Calu3 (cell line): ENCODE results near the gene TTC28. TPM values are rescaled to one million over a fixed set of nuclear protein-coding genes. Genes with fewer than 3 reads are reported as not detected.
"Not testable (repeated sequence)": the region's sequence is repeated elsewhere in the genome, so short reads cannot be mapped to it uniquely, and the experiment has no call there.

Experiments used
- BruUV-seq: library from RNA; stranded (reverse); fragments of 400-500 nt; replicated peaks from 2 replicates; lab custom pipeline; 2021; lab: Mats Ljungman, UMichigan
- CTCF ChIA-PET: fragments of 300-600 bp; sonication (Branson Sonifier 250); formaldehyde crosslinking; loops from one replicate; lab custom pipeline; 2022; ENCODE audit warnings: antibody characterized with exemption; lab: Charles Lee
- DNase-seq: peaks from one replicate; pipeline ENCODE4 v3.0.0; 2022
- H3K27ac Mint-ChIP-seq: one replicate; pipeline ENCODE4 v1.8.0; 2022; ENCODE audit warnings: mixed read lengths; ENCODE audit not compliant: unreplicated experiment
- H3K27me3 Mint-ChIP-seq: one replicate; pipeline ENCODE4 v1.8.0; 2022; ENCODE audit warnings: mixed read lengths; ENCODE audit not compliant: unreplicated experiment
- H3K36me3 Mint-ChIP-seq: one replicate; pipeline ENCODE4 v1.8.0; 2022; ENCODE audit warnings: mild to moderate bottlenecking, moderate library complexity, mixed read lengths; ENCODE audit not compliant: insufficient read depth, unreplicated experiment
- H3K4me1 Mint-ChIP-seq: one replicate; pipeline ENCODE4 v1.8.0; 2022; ENCODE audit warnings: mild to moderate bottlenecking, low read depth, mixed read lengths; ENCODE audit not compliant: unreplicated experiment
- H3K4me3 Mint-ChIP-seq: one replicate; pipeline ENCODE4 v1.8.0; 2022; ENCODE audit warnings: mild to moderate bottlenecking, low read depth, moderate library complexity, mixed read lengths; ENCODE audit not compliant: unreplicated experiment
- H3K9me3 Mint-ChIP-seq: one replicate; pipeline ENCODE4 v1.8.0; 2022; ENCODE audit warnings: low read depth, mixed read lengths; ENCODE audit not compliant: unreplicated experiment
- intact Hi-C: fragments of 100-400 bp; cut with micrococcal nuclease; formaldehyde crosslinking; loops from one replicate; pipeline ENCODE4 v1.10.0; 2022; ENCODE audit not compliant: unreplicated experiment
- total RNA-seq: library from RNA; stranded (reverse); gene quantifications from 2 replicates; pipeline ENCODE4 v1.2.3, GENCODE V29; 2022
- TF ChIP-seq, protein P1 (sequence below): fragments of 200-600 bp; IDR thresholded peaks from one replicate; pipeline ENCODE4 v1.8.0; 2022; ENCODE audit warnings: antibody characterized with exemption; ENCODE audit not compliant: unreplicated experiment

The TTC28 gene
- total RNA-seq, 1 experiment from 2014 or later, result 5.2 TPM

- Mint-ChIP-seq H3K4me1 (peaks cover 16% of the 10 kb centered on the region), H3K36me3 (peaks cover 20% of the 10 kb centered on the region)
- H3K9me3 Mint-ChIP-seq, H3K4me3 Mint-ChIP-seq, intact Hi-C loops, H3K27ac Mint-ChIP-seq, H3K27me3 Mint-ChIP-seq, BruUV-seq, DNase-seq: not testable (repeated sequence)
- CTCF ChIA-PET, result interaction anchor here (0.5 to 1.8 kb wide), 2 partner anchors 78 to 227 kb away, joined by 3 to 5 read pairs; no protein-coding TSS in a partner anchor
These were observed 1.5 kb downstream of the TTC28 start for GRCh38 chr22:28678170-28678569.

DNA sequence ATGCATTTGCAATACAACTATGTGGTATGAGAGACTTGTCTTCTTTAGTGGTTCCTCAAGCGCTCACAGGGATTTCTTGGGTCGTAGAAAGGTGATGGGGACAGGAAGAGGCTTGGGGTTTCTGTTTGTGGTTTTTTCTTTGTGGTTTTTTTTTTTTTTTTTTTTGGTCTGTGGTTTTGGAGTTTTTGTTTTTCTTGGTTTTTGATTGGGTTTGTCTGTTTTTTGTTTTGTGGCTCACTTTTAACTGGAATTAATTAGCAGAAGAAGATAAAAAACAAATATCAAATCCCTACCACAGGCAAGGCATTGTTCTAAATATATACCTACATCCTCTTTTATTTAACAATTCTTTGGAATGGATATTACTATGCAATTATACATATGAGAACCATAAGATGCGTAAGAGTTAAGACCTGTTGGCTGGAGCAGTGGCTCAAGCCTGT is 5.5 kb downstream of the TTC28 start:
- Mint-ChIP-seq H3K27ac (peak overlapping the region; percentile 19), H3K9me3 (no peaks in the 10 kb centered on the region), H3K36me3 (peaks cover 3% of the 10 kb centered on the region), H3K27me3 (no peaks in the 10 kb centered on the region), H3K4me3 (no peak overlapping the region), H3K4me1 (peaks cover 16% of the 10 kb centered on the region)
- peak; percentile 9 for DNase-seq
- BruUV-seq, result no TSS peak
- intact Hi-C loops, result no loop called here
- CTCF ChIA-PET, result no interaction called here
- TF ChIP-seq, protein P1, sequence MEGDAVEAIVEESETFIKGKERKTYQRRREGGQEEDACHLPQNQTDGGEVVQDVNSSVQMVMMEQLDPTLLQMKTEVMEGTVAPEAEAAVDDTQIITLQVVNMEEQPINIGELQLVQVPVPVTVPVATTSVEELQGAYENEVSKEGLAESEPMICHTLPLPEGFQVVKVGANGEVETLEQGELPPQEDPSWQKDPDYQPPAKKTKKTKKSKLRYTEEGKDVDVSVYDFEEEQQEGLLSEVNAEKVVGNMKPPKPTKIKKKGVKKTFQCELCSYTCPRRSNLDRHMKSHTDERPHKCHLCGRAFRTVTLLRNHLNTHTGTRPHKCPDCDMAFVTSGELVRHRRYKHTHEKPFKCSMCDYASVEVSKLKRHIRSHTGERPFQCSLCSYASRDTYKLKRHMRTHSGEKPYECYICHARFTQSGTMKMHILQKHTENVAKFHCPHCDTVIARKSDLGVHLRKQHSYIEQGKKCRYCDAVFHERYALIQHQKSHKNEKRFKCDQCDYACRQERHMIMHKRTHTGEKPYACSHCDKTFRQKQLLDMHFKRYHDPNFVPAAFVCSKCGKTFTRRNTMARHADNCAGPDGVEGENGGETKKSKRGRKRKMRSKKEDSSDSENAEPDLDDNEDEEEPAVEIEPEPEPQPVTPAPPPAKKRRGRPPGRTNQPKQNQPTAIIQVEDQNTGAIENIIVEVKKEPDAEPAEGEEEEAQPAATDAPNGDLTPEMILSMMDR, result no peak

- DNase-seq, result no peak
- Mint-ChIP-seq H3K4me3 (no peak overlapping the region), H3K27ac (no peak overlapping the region), H3K36me3 (no peaks in the 10 kb centered on the region), H3K4me1 (peaks cover 9% of the 10 kb centered on the region), H3K9me3 (no peaks in the 10 kb centered on the region), H3K27me3 (no peaks in the 10 kb centered on the region)
- TF ChIP-seq, protein P1, result no peak
- intact Hi-C loops, result no loop called here
- no TSS peak for BruUV-seq
- CTCF ChIA-PET, result no interaction called here
These were observed 8.9 kb downstream of the TTC28 start for GRCh38 chr22:28670756-28671155.

DNA sequence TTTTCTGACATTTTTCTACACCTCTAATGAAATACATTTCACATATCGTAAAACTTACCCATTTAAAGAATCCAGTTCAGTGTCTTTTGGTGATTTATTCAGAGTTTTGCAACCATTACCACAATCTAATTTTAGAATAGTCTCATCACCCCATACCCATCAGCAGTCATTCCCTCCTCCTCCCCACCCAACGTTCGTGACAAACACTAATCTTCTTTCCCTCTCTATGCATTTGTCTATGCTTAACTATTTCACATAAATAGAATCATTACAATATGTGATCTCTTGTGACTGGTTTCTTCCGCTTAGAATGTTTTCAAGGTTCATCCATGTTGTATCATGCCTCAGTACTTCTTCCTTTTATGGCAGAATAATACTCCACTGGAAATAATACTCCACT is 9.5 kb downstream of the TTC28 start:
- H3K27me3 Mint-ChIP-seq, result no peaks in the 10 kb centered on the region
- no TSS peak for BruUV-seq
- no peak for DNase-seq
- H3K4me1 Mint-ChIP-seq, result peaks cover 9% of the 10 kb centered on the region
- intact Hi-C loops, result no loop called here
- TF ChIP-seq, protein P1, result no peak
- CTCF ChIA-PET, result no interaction called here
- H3K27ac Mint-ChIP-seq, result no peak overlapping the region
- no peak overlapping the region for H3K4me3 Mint-ChIP-seq
- H3K9me3 Mint-ChIP-seq, result no peaks in the 10 kb centered on the region
- no peaks in the 10 kb centered on the region for H3K36me3 Mint-ChIP-seq

- Mint-ChIP-seq H3K9me3 (no peaks in the 10 kb centered on the region), H3K4me3 (no peak overlapping the region), H3K27me3 (no peaks in the 10 kb centered on the region), H3K27ac (no peak overlapping the region), H3K36me3 (no peaks in the 10 kb centered on the region), H3K4me1 (peaks cover 8% of the 10 kb centered on the region)
- intact Hi-C loops, result no loop called here
- CTCF ChIA-PET, result no interaction called here
- DNase-seq, result no peak
- no TSS peak for BruUV-seq
- TF ChIP-seq, protein P1, result no peak
These were observed 10.3 kb downstream of the TTC28 start for GRCh38 chr22:28669387-28669786.

DNA sequence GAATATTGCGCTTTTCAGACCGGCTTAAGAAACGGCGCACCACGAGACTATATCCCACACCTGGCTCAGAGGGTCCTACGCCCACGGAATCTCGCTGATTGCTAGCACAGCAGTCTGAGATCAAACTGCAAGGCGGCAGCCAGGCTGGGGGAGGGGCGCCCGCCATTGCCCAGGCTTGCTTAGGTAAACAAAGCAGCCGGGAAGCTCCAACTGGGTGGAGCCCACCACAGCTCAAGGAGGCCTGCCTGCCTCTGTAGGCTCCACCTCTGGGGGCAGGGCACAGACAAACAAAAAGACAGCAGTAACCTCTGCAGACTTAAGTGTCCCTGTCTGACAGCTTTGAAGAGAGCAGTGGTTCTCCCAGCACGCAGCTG is 16.1 kb downstream of the TTC28 start:
- H3K9me3 Mint-ChIP-seq, H3K27ac Mint-ChIP-seq, CTCF ChIA-PET, BruUV-seq, intact Hi-C loops, H3K27me3 Mint-ChIP-seq, H3K4me3 Mint-ChIP-seq, DNase-seq, H3K4me1 Mint-ChIP-seq, H3K36me3 Mint-ChIP-seq: not testable (repeated sequence)
